K562 treated with DMSO at 1 percent for 4 hours (cell line): ENCODE data around the gene AVPR1A. TPM values are rescaled to one million over a fixed set of nuclear protein-coding genes. Genes with fewer than 3 reads are reported as not detected.

Source experiments
- total RNA-seq: library from RNA; unstranded; fragments of 300-600 nt; gene quantifications from 2 replicates; pipeline ENCODE4 v1.2.3, GENCODE V29; 2022; ENCODE audit not compliant: insufficient read depth

The AVPR1A gene
- total RNA-seq, result not detected in 2 replicates

DNA sequence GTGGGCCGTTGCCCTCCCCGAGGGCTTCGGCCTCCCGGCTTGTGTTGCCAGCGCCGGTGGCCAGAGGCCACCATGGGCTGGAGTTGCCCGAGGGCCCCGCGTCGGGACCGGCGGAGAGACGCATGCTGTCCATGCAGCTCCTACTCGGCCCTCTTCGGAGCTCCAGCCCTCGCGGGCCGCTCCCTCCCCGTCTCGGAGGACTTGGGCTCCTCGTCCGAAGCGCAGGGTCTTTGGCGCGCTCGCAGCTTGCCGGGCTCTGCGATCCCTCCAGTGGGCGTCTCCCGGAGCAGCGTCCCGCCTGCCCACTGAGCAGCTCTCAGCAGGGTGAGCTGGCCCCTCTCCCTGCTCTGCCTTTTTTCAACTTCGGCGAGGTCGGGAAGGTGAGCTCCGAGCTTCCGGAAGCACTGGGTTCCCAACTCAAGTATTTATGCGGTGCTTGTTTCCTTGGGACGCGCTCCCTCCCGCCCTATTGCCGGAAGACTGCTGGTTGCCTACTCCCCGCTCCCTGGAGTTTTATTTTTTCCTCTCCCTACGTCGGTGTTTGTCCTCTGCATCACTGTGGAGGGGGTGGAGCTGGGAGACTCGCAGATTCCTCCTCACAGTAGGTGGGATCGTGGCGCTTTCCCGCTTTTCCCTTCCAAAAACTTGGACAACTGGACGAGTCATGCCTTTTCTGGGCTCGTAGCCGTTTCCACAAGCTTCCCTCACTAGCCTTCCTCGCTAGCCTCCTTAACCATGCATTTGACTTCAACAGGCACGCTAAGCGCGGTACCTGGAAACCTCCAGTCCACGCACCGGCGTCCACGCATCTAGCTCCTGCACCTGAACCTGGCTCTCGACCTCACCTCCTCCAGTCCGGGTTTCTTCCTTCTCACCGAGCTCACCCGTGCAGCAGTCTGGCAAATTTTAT, at the start of gene AVPR1A:
TSS of gene AVPR1A (minus strand) at position 489 of the 910 bp plus-strand sequence. CDS start at position 124, 365 bp downstream.

Other genes with a start within 250 kb of the AVPR1A start
- 11.3 and 14.3 TPM in 2 replicates for gene PPM1H, start 216.1 kb downstream of the AVPR1A start, total RNA-seq